ENCODE data around the gene ZNF837.

The ZNF837 gene

DNA sequence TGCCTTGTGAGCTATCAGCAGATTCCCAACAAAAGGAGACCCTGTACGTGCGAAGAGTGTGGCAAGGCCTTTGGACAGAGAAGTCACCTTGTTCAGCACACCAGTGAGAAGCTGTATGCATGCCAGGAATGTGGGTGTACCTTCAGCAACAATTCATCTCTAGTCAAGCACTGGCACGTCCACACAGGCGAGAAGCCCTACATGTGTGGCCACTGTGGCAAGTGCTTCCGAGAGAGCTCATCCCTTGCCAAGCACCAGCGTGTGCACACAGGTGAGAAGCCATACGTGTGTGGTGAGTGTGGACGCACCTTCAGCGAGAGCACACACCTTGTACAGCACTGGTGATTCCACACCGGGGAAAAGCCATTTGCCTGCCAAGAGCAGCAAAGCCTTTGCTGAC lies 61.6 kb downstream of the ZNF837 start:
- DNase-seq (ENCODE audit: low read depth), result no peak

DNA sequence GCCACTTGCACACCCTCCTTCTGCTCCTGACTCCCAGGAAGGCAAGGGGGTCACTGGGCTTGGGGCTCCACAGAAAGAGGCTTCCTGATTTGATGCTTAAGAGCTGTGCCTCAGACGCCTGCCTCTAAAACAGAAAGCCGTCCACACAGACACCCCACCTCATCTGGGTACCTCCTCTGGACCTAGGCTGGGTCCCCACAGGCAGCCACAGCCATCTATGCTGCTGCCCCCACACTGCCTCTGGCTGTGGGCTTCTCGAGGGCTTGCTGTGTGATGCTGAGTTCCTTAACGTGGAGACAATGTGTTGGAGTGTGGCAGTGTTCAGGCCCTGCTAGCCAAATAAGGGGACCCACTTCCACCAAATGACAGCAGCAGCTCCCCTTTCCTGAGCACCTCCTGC lies 62.5 kb downstream of the ZNF837 start:
- DNase-seq (ENCODE audit: low read depth), result no peak

Measured in T follicular helper cell (primary cell).